K562 (cell line): Measurements from ENCODE around the gene LUC7L. TPM values are rescaled to one million over a fixed set of nuclear protein-coding genes. Genes with fewer than 3 reads are reported as not detected.

Experiments
- AFF1 ChIP-seq, 2 experiments: fragments of 450-650 bp; IDR thresholded peaks; 2 replicates each; pipeline ENCODE4 v1.6.1; 2018; ENCODE audit warnings: mild to moderate bottlenecking in 2 of 2, low read depth in 1 of 2; ENCODE audit not compliant: partially characterized antibody in 2 of 2
- CBX3 ChIP-seq, 2 experiments: IDR thresholded peaks; 1 replicate in 1 of 2; 2 replicates in 1 of 2; pipeline ENCODE4 v1.6.1; 2012; ENCODE audit warnings: inconsistent platforms in 2 of 2, low read length in 2 of 2, borderline replicate concordance in 1 of 2, control low read depth in 1 of 2
- CEBPG ChIP-seq, 3 experiments: fragments of 200-800 bp in 1 of 3; sonication (Bioruptor generic) in 1 of 3; sonication (generic) in 1 of 3; formaldehyde crosslinking in 1 of 3; IDR thresholded peaks in 2 of 3; conservative IDR thresholded peaks in 1 of 3; 2 replicates each; pipeline versions ENCODE4 v1.6.1 to v1.8.0; 2016 to 2022; ENCODE audit warnings: missing compliant biosample characterization in 2 of 3, missing genetic modification characterization in 2 of 3, mild to moderate bottlenecking in 1 of 3, missing genetic modification reagents in 1 of 3
- ETV6 ChIP-seq, 3 experiments: fragments of 150-350 bp in 1 of 3; sonication (generic) in 1 of 3; formaldehyde crosslinking in 1 of 3; IDR thresholded peaks; 2 replicates each; pipeline versions ENCODE4 v1.6.1 to v1.8.0; 2014 to 2022; ENCODE audit warnings: borderline replicate concordance in 2 of 3, low read depth in 2 of 3, antibody characterized with exemption in 1 of 3, low read length in 1 of 3, mild to moderate bottlenecking in 1 of 3, missing genetic modification reagents in 1 of 3
- ID3 ChIP-seq, 2 experiments: fragments of 250-450 bp in 1 of 2; fragments of 450-650 bp in 1 of 2; sonication (Bioruptor Pico) in 1 of 2; IDR thresholded peaks; 2 replicates each; pipeline versions ENCODE4 v1.6.1 to v1.8.0; 2016 to 2021; ENCODE audit warnings: mild to moderate bottlenecking in 2 of 2, moderate library complexity in 2 of 2, missing compliant biosample characterization in 1 of 2, missing genetic modification characterization in 1 of 2
- RREB1 ChIP-seq: fragments of 250-450 bp; sonication (Bioruptor Pico); IDR thresholded peaks from 2 replicates; pipeline ENCODE4 v1.4.0; 2020
- TEAD1 ChIP-seq, 2 experiments: fragments of 450-650 bp in 1 of 2; sonication (generic) in 1 of 2; formaldehyde crosslinking; IDR thresholded peaks; 2 replicates each; pipeline versions ENCODE4 v1.4.0 to v1.8.0; 2020 to 2022; ENCODE audit warnings: mild to moderate bottlenecking in 2 of 2, missing genetic modification reagents in 1 of 2
- YY1 ChIP-seq, 3 experiments: IDR thresholded peaks; 2 replicates each; pipeline ENCODE4 v1.6.1; 2011; ENCODE audit warnings: low read length in 2 of 3, mild to moderate bottlenecking in 2 of 3, moderate library complexity in 2 of 3, borderline replicate concordance in 1 of 3, control low read depth in 1 of 3, low read depth in 1 of 3; ENCODE audit not compliant: insufficient read depth in 3 of 3, insufficient replicate concordance in 2 of 3, control insufficient read depth in 1 of 3, insufficient read length in 1 of 3; ENCODE audit errors: extremely low read depth in 1 of 3
- polyA plus RNA-seq, 8 experiments: library from polyadenylated mRNA; depleted of rRNA in 4 of 8; stranded (reverse) in 5 of 8; unstranded in 3 of 8; fragments of >200 nt; fragmentation: Nextera tagmentation in 2 of 8; fragmentation: Illumina TruSeq in 1 of 8; extraction: Ambion mirVana in 2 of 8; extraction: Trizol in 1 of 8; gene quantifications; 2 replicates each; pipeline versions ENCODE4 v1.2.1 to v1.2.3, GENCODE V29; 2011 to 2014; ENCODE audit warnings: inconsistent platforms in 1 of 8, missing spikeins in 1 of 8
- total RNA-seq, 7 experiments: library from RNA; depleted of rRNA in 6 of 7; stranded (reverse); fragments of >200 nt in 6 of 7; fragmentation: Illumina TruSeq in 2 of 7; extraction: Trizol in 2 of 7; gene quantifications; 2 replicates each; pipeline versions ENCODE4 v1.2.1 to v1.2.3, GENCODE V29; 2011 to 2021; ENCODE audit warnings: low replicate concordance in 1 of 7
- TF ChIP-seq, protein P1 (sequence below): fragments of 450-650 bp; IDR thresholded peaks from 2 replicates; pipeline ENCODE4 v1.6.1; 2016; ENCODE audit warnings: antibody characterized with exemption

The LUC7L gene
- total and polyA plus RNA-seq, 9 of the 15 experiments (the other 6 are each of a cell fraction or from before 2014, with no cell fraction given) = 1.7 to 93.3 (median 59.5) TPM

DNA sequence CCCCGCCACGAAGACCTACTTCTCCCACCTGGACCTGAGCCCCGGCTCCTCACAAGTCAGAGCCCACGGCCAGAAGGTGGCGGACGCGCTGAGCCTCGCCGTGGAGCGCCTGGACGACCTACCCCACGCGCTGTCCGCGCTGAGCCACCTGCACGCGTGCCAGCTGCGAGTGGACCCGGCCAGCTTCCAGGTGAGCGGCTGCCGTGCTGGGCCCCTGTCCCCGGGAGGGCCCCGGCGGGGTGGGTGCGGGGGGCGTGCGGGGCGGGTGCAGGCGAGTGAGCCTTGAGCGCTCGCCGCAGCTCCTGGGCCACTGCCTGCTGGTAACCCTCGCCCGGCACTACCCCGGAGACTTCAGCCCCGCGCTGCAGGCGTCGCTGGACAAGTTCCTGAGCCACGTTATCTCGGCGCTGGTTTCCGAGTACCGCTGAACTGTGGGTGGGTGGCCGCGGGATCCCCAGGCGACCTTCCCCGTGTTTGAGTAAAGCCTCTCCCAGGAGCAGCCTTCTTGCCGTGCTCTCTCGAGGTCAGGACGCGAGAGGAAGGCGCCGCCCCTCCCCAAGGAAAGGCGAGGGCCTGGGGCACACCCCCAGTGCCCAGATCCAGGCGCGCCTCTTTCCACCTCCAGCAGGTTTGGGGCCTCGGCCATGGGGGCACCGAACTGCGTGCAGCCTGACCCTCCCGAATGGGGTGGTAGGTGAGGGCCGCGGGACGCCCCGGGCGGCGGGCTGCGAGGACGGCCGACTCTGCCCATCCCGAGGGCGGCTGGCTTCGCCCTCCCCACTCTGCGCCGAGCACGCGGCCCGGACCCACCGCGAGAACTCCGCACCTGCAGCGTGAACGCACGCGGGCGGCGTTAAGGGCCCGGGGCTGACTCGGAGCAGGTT lies 48.3 kb downstream of the LUC7L start (continued):
- peak in 1 of 3 experiments; percentile 6 for TF ChIP-seq YY1 (IDR thresholded peaks at IDR 0.05; ENCODE audit: borderline replicate concordance in 1 of 3, control insufficient read depth in 1 of 3, extremely low read depth in 1 of 3, insufficient read depth in 3 of 3, insufficient read length in 1 of 3, insufficient replicate concordance in 2 of 3, low read depth in 1 of 3, low read length in 2 of 3)
- no peak for TF ChIP-seq ETV6 (IDR thresholded peaks at IDR 0.05; ENCODE audit: borderline replicate concordance in 1 of 2, low read depth in 2 of 2, low read length in 1 of 2)
- peak; percentile 100 for TF ChIP-seq ETV6 (CRISPR knock-in tag; IDR thresholded peaks at IDR 0.05; ENCODE audit: borderline replicate concordance)
- peak; percentile 88; the same call in 1 of the 2 replicates for TF ChIP-seq RREB1
- TF ChIP-seq, protein P1, sequence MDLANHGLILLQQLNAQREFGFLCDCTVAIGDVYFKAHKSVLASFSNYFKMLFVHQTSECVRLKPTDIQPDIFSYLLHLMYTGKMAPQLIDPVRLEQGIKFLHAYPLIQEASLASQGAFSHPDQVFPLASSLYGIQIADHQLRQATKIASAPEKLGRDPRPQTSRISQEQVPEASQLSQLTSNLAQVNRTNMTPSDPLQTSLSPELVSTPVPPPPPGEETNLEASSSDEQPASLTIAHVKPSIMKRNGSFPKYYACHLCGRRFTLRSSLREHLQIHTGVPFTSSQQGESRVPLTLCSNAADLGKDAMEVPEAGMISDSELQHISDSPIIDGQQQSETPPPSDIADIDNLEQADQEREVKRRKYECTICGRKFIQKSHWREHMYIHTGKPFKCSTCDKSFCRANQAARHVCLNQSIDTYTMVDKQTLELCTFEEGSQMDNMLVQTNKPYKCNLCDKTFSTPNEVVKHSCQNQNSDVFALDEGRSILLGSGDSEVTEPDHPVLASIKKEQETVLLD = peak; percentile 13; the same call in 1 of the 2 replicates
- TF ChIP-seq CBX3 (IDR thresholded peaks at IDR 0.05; ENCODE audit: borderline replicate concordance in 1 of 2, low read length in 2 of 2) = peak in 1 of 2 experiments; percentile 80; a peak in 1 of 3 replicates
- TF ChIP-seq ID3 (CRISPR knock-in tag; IDR thresholded peaks at IDR 0.05) = no peak
- TF ChIP-seq ID3 (tag; IDR thresholded peaks at IDR 0.05) = peak; percentile 91
- TF ChIP-seq AFF1 (IDR thresholded peaks at IDR 0.05; ENCODE audit: low read depth in 1 of 2, partially characterized antibody in 2 of 2) = no peak
- peak; percentile 73 for TF ChIP-seq CEBPG (CRISPR knock-in tag; IDR thresholded peaks at IDR 0.05)
- TF ChIP-seq CEBPG (tag; conservative IDR thresholded peaks at IDR 0.05 in 1 of 2, IDR thresholded peaks at IDR 0.05 in 1 of 2) = no peak
- TF ChIP-seq TEAD1 (CRISPR knock-in tag; IDR thresholded peaks at IDR 0.05) = peak; percentile 40 to 98; a peak in 2 of 4 replicates
